Renal cortex interstitium (tissue), 11 donors: ENCODE results near the gene PRKCI. TPM values are rescaled to one million over a fixed set of nuclear protein-coding genes. Genes with fewer than 3 reads are reported as not detected.
"Not testable (repeated sequence)": the region's sequence is repeated elsewhere in the genome, so short reads cannot be mapped to it uniquely, and the experiment has no call there.

Source experiments
- DNase-seq, 11 donors: peaks; one replicate each; pipeline ENCODE4 v3.0.0-alpha.2; 2013; ENCODE audit warnings: low read depth in 9 of 11, low spot score in 4 of 11; ENCODE audit errors: extremely low read depth in 1 of 11
- polyA plus RNA-seq, 3 donors: library from polyadenylated mRNA; unstranded; fragments of 120-200 nt; gene quantifications; one replicate each; pipeline ENCODE4 v1.2.1, GENCODE V29; 2013; ENCODE audit not compliant: insufficient read length in 3 of 3

Gene PRKCI
- polyA plus RNA-seq, 3 donors, result 58.2 to 92.0 (median 79.2) TPM

GRCh38 chr3:170269673-170270254 is 47.5 kb downstream of the PRKCI start:
- not testable (repeated sequence) for DNase-seq

DNA sequence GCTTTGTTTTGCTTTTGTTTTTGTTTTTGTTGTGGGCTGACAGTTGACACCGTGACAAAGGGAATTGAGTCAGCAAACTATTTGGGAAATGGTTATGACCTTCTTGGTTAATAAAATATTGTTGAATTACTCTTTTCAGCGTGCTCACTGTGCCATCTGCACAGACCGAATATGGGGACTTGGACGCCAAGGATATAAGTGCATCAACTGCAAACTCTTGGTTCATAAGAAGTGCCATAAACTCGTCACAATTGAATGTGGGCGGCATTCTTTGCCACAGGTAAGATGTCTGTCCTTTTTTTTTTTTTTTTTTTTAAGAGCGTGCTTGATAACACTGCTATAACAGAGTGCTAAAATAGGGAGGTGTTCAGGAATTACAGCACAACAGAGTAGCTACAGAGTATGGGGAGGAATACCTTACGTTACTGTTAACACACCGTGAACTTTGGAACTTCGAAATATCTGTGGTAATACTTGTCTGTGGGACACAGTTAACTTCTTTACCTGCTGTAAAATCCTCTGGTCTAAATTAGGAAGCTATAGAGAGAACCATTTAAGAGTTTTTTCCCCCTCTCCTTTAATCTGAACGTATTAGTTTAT is 48.2 kb downstream of the PRKCI start:
- no peak for DNase-seq

DNA sequence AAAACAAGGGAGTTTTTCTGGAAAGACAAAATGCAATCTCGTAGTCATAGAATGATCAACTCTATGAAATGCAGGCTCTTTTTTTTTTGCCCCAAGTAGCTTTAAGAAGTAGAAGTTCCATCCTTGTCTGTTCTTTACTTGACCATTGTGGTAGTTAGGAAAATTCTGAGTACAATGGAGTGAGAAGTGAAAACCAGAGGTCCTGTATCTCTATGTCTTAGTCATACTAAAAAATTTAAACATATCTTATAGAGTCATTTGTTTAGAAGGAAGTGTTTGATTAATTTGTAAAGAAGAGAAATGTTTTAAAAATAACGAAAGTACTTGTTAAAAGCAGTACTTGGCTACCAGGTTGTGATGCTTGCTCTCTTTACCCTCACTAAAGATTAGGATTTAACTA is 52.4 kb downstream of the PRKCI start:
- DNase-seq, result no peak

DNA sequence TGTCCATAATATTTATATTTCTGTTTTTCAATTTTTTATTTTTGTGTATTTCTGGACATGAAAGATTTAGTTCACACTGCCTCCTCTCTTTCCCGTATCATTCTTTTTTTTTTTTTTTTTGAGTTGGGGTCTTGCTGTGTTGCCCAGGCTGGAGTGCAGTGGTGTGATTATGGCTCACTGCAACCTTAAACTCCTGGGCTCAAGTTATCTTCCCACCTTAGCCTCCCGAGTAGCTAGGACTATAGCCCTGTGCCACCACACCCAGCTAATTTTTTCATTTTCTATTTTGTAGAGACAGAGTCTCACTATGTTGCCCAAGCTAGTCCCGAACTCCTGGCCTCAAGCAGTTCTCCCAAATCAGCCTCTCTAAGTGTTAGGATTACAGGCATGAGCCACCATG is 53.6 kb downstream of the PRKCI start:
- DNase-seq, result no peak

DNA sequence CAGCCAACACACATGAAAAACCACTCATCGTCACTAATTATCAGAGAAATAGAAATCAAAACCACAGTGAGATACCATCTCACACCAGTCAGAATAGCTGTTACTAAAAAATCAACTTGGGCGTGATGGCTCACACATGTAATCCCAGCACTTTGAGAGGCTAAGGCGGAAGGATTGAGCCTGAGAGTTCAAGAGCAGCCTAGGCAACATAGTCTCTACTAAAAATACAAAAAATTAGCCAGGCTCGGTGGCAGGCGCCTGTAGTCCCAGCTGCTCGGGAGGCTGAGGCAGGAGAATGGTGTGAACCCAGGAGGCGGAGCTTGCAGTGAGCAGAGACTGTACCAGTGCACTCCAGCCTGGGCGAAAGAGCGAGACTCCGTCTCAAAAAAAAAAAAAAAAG is 55.1 kb downstream of the PRKCI start:
- not testable (repeated sequence) for DNase-seq

DNA sequence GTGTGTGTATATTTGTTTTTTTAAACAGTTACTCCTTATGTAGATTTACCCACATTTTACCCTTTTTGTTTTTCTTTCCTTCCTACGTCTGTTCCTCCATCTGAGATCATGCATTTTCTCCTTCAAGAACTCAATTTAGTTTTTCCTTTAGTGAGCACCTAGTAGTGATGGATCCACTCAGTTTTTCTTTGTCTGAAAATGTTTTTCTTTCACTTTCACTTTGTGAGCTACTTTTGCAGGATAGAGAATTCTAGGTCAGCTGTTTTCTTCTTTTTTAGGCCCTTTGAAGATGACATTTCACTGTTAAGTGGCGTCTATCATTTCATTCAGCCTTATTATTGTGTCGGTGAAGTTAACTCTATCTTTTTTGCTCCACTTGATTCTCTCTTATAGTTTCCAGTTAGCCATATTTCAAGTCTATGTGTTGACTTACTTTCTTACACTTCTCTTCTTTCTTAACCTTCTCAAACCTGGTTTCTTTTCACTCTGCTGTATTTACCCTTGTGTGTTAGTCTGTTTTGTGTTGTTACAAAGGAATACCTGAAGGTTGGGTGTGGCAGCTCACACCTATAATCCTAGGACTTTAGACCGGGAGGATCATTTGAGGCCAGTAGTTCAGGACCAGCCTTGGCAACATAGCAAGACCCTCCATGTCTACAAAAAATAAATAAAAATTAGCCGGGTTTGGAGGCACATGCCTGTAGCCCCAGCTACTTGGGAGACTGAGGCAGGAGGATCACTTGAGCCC is 55.8 kb downstream of the PRKCI start:
- no peak for DNase-seq

- DNase-seq, result no peak
Observed at GRCh38 chr3:170278627-170279026, 56.4 kb downstream of the PRKCI start.

- DNase-seq, result no peak
Observed at GRCh38 chr3:170290194-170290593, 68.0 kb downstream of the PRKCI start.

DNA sequence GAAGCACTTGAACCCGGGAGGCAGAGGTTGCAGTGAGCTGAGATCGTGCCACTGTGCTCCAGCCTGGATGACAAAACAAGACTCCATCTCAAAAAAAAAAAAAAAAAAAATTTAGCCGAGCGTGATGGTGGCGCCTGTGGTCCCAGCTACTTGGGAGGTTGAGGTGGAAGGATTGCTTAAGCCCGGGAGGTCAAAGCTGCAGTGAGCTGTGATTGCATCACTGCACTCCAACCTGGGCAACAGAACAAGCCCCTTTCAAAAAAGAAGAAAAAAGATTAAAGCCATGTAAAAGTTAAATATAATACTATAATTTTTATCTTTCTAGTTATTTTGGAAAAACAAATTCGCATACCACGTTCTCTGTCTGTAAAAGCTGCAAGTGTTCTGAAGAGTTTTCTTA is 73.4 kb downstream of the PRKCI start:
- no peak for DNase-seq

DNA sequence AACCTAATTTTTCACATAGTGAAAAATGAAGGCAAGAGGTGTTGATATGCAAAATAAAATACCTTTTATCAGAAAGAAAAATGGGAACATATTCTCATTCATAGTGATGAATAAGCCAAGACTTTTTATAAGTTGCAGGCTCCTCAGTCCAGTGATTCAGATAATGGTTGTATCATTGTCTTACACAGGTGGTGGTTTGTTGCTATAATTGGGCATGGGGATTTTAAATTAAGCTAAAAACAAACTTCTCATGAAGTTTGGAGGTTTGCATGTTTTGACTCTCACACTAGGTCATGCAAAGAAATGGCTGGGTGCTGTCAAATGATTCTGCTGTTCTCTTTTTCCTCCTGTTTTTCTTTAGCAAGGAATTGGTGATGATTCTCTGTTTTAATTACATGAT is 74.5 kb downstream of the PRKCI start:
- DNase-seq, result no peak

GRCh38 chr3:170301405-170301804 is 79.2 kb downstream of the PRKCI start:
- DNase-seq, result no peak

DNA sequence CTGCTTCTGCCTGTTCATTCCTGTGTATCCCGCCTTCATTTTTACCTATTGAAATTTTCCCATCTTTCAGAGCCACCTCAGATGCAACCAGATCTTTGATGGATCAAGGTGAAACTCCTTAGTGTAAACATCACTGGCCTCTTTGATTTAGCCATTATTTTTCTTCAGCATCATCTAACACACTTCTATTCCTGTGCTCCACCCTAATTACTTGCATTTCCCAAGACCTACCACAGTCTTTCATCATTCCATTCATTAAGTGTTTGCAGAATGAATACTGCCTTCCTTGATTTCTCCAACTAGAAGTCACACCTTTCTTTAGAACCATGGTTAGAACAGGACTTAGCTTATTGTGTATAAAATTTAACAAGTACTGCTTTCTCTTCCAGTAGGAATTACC is 79.8 kb downstream of the PRKCI start:
- DNase-seq, result no peak

- no peak for DNase-seq
Observed at GRCh38 chr3:170306015-170306414, 83.8 kb downstream of the PRKCI start.

DNA sequence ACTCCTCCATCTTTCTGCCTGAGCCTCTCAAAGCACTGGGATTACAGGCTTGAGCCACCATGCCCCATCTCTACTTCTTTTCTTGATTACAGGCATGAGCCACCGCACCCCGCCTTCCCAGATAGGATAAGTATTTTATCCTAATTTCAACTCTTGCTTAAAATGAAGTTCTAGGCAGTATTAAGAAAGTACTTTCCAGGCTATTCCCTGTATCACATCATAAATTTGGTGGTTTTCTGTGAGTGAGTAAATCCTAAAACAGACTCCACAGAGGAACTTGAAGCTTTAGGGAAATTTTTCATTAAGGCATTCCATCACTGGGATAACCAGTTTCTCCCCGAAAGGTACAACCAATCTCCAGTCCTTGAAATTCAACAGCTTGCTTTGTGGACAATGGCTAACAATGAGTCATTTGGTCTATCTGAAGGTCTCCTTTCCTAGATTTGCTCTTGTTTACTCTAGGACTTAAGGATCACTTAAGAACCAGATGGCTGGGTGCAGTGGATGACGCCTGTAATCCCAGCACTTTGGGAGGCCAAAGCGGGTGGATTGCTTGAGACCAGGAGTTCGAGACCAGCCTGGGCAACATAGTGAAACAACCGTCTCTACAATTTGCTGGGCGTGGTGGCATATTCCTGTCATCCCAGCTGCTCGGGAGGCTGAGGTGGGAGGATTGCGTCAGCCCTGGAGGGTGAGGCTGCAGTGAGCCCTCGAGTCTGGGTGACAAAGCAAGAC is 85.6 kb downstream of the PRKCI start:
- no peak for DNase-seq

- no peak for DNase-seq
Observed at GRCh38 chr3:170309046-170309445, 86.8 kb downstream of the PRKCI start.

- DNase-seq, result no peak
Observed at GRCh38 chr3:170317954-170318353, 95.7 kb downstream of the PRKCI start.

DNA sequence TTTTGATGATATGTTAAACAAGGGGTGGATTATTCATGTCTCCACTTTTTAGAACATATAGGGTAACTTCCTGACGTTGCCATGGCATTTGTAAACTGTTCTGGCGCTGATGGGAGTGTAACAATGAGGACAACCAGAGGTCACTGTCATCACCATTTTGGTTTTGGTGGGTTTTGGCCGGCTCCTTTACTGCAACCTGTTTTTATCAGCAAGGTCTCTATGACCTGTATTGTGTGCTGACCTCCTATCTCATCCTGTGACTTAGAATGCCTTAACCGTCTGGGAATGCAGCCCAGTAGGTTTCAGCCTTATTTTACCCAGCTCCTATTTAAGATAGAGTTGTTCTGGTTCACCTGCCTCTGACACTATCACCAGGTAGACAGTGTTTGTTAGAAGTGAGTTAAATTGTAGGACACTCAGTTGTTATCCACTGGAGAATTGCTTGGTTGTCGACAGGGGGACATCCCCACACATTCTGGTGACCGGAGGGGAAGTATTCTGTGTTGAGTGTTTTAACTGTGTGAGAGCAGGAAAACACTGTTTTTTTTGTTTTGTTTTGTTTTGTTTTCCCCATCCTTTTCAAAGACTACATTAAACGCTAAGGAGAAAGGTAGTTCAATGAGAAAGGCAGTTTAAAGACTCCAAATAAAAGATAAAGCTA is 98.4 kb downstream of the PRKCI start:
- no peak for DNase-seq

DNA sequence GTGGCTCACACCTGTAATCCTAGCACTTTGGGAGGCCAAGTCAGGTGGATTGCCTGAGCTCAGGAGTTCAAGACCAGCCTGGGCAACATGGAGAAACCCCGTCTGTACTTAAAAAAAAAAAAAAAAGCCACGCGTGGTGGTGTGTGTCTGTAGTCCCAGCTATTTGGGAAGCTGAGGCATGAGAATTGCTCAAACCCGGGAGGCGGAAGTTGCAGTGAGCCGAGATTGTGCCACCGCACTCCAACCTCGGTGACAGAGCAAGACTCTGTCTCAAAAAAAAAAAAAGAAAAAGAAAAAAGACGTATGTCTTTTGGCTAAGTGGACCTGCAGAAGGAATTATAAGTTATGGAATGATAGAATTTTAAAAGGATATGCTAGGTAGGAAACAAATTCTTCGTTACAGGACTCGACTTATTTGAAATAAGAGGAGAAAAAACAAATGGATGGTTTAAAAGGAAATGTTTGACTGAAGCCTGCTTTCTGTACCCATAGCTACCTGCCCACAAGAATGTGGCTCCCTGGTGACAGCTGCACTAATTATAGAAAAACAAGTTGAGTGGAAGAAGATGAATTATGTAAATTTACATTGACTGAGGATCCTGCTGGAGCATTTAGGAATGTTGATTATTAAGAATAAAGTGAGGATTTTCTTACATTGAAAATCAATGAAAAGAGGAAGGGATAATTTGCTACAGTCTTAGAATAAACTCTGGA is 99.3 kb downstream of the PRKCI start:
- DNase-seq, result no peak
